UCSD-AML1 (cell line): ENCODE data around the gene FEZF1.

Experiments
- DNase-seq: peaks from one replicate; lab custom pipeline; 2025; ENCODE audit not compliant: unreplicated experiment; lab: John Stamatoyannopoulos, UW

Gene FEZF1

GRCh38 chr7:122273117-122273516 is 31.4 kb downstream of the FEZF1 start:
- no peak for DNase-seq

DNA sequence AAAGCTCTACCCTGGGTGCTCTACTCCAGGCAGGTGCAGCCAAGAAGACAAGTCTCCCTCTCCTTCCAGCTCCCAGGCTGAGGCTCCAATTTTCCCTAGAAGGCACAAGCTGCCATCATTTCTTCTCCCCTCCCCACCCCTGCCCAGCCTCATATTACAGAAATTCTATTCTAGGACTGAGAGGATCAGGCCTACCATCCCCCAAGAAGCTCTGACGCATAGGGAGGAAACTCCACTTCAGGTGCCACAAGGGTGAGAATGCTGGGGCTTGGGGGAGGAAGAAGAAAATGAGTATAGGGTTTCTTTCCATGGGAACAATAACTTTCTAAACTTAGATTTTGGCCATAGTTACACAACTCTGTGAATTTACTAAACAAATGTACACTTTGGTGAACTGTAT is 35.3 kb downstream of the FEZF1 start:
- no peak for DNase-seq

GRCh38 chr7:122268101-122268500 is 36.4 kb downstream of the FEZF1 start:
- DNase-seq: no peak

DNA sequence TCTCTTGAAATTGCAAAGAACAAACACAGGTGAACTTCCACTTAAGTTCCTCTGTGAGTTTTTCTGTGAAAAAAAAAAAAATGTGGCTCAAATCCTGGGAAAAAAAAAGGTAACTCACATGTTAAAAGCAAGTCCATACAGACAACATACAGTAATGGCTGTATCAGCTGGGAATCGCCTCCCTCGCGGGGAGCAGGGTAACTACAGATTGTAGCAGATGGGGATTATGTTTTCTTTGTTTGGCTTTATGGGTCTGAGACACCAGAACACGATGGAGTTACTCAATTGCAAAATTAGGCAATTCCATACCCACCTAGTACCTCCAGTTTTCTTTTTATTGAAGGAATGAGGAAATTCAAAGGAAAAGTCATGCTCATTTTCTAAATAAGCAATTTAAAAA is 42.3 kb downstream of the FEZF1 start:
- no peak for DNase-seq

- DNase-seq: no peak
Observed at GRCh38 chr7:122261442-122261841, 43.1 kb downstream of the FEZF1 start.

- DNase-seq: no peak
Observed at GRCh38 chr7:122261016-122261415, 43.5 kb downstream of the FEZF1 start.

- no peak for DNase-seq
Observed at GRCh38 chr7:122260336-122260735, 44.2 kb downstream of the FEZF1 start.

DNA sequence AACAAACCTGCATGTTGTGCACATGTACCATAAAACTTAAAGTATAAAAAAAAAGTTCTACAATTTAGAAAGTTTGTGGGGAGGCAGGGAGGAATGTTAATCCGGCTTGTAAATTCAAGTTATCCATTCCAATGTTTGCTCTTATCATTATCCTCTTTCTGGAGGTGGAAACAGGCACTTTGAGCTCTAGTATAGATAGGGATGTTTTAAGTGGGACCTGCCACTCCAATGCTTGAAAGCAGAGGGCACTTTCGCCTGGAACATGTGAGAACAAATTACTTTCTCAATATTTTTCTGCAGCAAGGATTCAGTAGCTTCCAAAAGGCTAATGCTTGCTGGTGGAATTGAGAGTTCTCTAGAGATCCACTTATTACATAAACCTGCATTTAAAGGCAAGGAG is 45.6 kb downstream of the FEZF1 start:
- no peak for DNase-seq

DNA sequence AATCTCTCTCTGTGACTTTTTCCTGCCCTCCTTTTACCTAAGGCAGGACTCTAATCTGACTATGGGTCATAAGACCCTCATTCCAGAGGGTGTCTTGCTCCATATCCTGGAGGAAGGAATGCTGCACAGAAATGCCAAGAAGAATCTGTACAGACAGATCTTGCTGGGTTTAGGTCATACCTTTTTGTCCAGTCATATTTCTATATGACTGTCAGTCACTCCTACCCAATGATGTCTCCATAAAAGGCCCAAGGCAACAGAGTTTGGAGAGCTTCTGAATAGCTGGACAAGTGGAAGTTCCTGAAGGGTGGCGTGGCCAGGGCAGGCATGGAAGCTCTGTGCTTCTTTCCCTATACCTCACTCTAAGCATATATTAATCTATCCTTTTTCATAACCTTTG is 47.5 kb downstream of the FEZF1 start:
- no peak for DNase-seq

DNA sequence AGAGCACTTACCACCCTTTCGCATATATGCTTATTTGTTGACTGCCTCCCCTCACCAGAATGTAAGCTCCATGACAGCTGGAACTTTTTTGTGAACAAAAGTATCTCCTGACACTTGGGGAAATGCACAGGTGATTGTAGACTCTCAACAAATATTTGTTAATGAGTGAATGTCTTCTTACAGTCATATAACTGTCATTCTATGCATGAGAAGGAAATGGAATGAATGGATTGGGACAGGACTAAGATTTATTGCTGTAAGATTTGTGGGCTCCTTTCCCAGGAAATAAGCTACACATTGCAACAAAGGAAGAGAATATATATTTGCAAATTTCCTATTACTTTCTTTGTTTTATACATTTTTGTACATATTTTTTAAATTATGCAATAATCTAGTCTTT is 48.5 kb downstream of the FEZF1 start:
- DNase-seq: no peak

DNA sequence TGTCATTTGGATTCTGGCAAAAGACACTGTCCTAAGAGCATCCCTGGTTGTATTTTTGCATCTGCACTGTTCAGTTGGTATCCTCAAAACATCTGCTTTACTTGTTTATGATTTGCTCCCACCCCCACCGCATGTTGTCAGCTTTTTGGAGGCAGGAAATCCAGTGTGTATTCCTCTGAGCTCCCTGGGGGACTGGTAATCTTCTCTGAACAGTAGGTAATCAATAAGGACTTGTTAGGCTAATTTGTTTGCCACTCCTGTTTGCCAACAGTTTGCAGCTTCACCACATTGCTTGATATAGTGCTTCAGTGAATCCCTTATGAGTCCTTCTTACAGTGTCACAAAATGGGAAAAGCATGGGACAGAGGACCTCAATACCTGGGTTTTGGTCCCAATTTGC is 49.1 kb downstream of the FEZF1 start:
- DNase-seq: no peak
